WTC11 (cell line): Measurements from ENCODE around the gene CATSPERB. TPM values are rescaled to one million over a fixed set of nuclear protein-coding genes. Genes with fewer than 3 reads are reported as not detected.

Source experiments
- ATAC-seq: fragments of 200-7000 bp; cut with Tn5 transposase; 2 replicates; pipeline ENCODE4 v1.10.0; 2021; ENCODE audit warnings: mild to moderate bottlenecking, moderate library complexity
- CTCF ChIA-PET: fragments of 300-600 bp; sonication (Branson Sonifier 250); formaldehyde crosslinking; loops from one replicate; lab custom pipeline; 2021; ENCODE audit warnings: antibody characterized with exemption; lab: Charles Lee
- POLR2A ChIA-PET: fragments of 350-600 bp; sonication (Branson Sonifier 250); formaldehyde crosslinking; loops from one replicate; lab custom pipeline; 2021; ENCODE audit warnings: antibody characterized with exemption; lab: Charles Lee
- DNase-seq: peaks from one replicate; pipeline ENCODE4 v3.0.0; 2021; ENCODE audit warnings: low spot score
- H3K27ac Mint-ChIP-seq: 2 replicates; pipeline ENCODE4 v1.8.0; 2021; ENCODE audit warnings: mixed read lengths
- H3K27me3 Mint-ChIP-seq: 2 replicates; pipeline ENCODE4 v1.8.0; 2021; ENCODE audit warnings: low read depth, mild to moderate bottlenecking, moderate library complexity, mixed read lengths
- H3K36me3 Mint-ChIP-seq: 2 replicates; pipeline ENCODE4 v1.8.0; 2021; ENCODE audit warnings: mixed read lengths
- H3K4me1 Mint-ChIP-seq: 2 replicates; pipeline ENCODE4 v1.8.0; 2022; ENCODE audit warnings: mixed read lengths
- H3K4me3 Mint-ChIP-seq: 2 replicates; pipeline ENCODE4 v1.8.0; 2021; ENCODE audit warnings: mild to moderate bottlenecking, moderate library complexity, mixed read lengths
- H3K9me3 Mint-ChIP-seq: 2 replicates; pipeline ENCODE4 v1.8.0; 2021; ENCODE audit warnings: mixed read lengths
- ATF1 ChIP-seq: sonication (generic); formaldehyde crosslinking; IDR thresholded peaks from 2 replicates; pipeline ENCODE4 v1.8.1; 2023; ENCODE audit warnings: mild to moderate bottlenecking, moderate library complexity, missing genetic modification reagents
- ETV6 ChIP-seq: sonication (generic); formaldehyde crosslinking; IDR thresholded peaks from 2 replicates; pipeline ENCODE4 v1.8.1; 2022; ENCODE audit warnings: mild to moderate bottlenecking, missing genetic modification reagents
- FOXK1 ChIP-seq: sonication (generic); formaldehyde crosslinking; IDR thresholded peaks from 2 replicates; pipeline ENCODE4 v1.8.0; 2022; ENCODE audit warnings: mild to moderate bottlenecking, moderate library complexity, missing genetic modification reagents
- NFE2L1 ChIP-seq: sonication (generic); formaldehyde crosslinking; IDR thresholded peaks from 2 replicates; pipeline ENCODE4 v1.8.1; 2023; ENCODE audit warnings: missing genetic modification reagents
- NFYB ChIP-seq: sonication (generic); formaldehyde crosslinking; conservative IDR thresholded peaks from 2 replicates; pipeline ENCODE4 v1.8.0; 2022; ENCODE audit warnings: low read depth, missing genetic modification reagents
- NR3C1 ChIP-seq: sonication (generic); formaldehyde crosslinking; conservative IDR thresholded peaks from 2 replicates; pipeline ENCODE4 v1.8.1; 2023; ENCODE audit warnings: low read depth, mild to moderate bottlenecking, missing genetic modification reagents
- RELA ChIP-seq: sonication (generic); formaldehyde crosslinking; IDR thresholded peaks from 2 replicates; pipeline ENCODE4 v1.8.1; 2022; ENCODE audit warnings: missing genetic modification reagents, mild to moderate bottlenecking, borderline replicate concordance
- SMAD3 ChIP-seq: sonication (generic); formaldehyde crosslinking; IDR thresholded peaks from 2 replicates; pipeline ENCODE4 v1.8.0; 2022; ENCODE audit warnings: missing genetic modification reagents, mild to moderate bottlenecking, borderline replicate concordance
- SP1 ChIP-seq: sonication (generic); formaldehyde crosslinking; conservative IDR thresholded peaks from 2 replicates; pipeline ENCODE4 v1.8.1; 2022; ENCODE audit warnings: missing genetic modification reagents
- ZNF121 ChIP-seq: sonication (generic); formaldehyde crosslinking; IDR thresholded peaks from 2 replicates; pipeline ENCODE4 v1.8.0; 2023; ENCODE audit warnings: missing genetic modification reagents
- ZNF138 ChIP-seq: sonication (generic); formaldehyde crosslinking; conservative IDR thresholded peaks from 2 replicates; pipeline ENCODE4 v1.8.1; 2022; ENCODE audit warnings: mild to moderate bottlenecking, moderate library complexity, missing genetic modification reagents
- ZNF263 ChIP-seq: sonication (generic); formaldehyde crosslinking; IDR thresholded peaks from 2 replicates; pipeline ENCODE4 v1.8.1; 2022; ENCODE audit warnings: low read depth, mild to moderate bottlenecking, moderate library complexity, missing genetic modification reagents
- ZNF396 ChIP-seq: fragments of 250-450 bp; sonication (Bioruptor Pico); IDR thresholded peaks from 2 replicates; pipeline ENCODE4 v1.8.0; 2021; ENCODE audit warnings: mild to moderate bottlenecking, moderate library complexity, borderline replicate concordance
- total RNA-seq: library from RNA; stranded (reverse); gene quantifications from 3 replicates; pipeline ENCODE4 v1.2.3, GENCODE V29; 2021
- TF ChIP-seq, protein P1 (sequence below): sonication (generic); formaldehyde crosslinking; IDR thresholded peaks from 2 replicates; pipeline ENCODE4 v1.8.1; 2023; ENCODE audit warnings: mild to moderate bottlenecking, missing genetic modification reagents
- TF ChIP-seq, protein P2 (sequence below): sonication (generic); formaldehyde crosslinking; IDR thresholded peaks from 2 replicates; pipeline ENCODE4 v1.8.1; 2023; ENCODE audit warnings: mild to moderate bottlenecking, missing genetic modification reagents, moderate library complexity
- TF ChIP-seq, protein P3 (sequence below): fragments of 250-450 bp; sonication (Bioruptor Pico); IDR thresholded peaks from 2 replicates; pipeline ENCODE4 v2.1.2; 2022; ENCODE audit warnings: mild to moderate bottlenecking, moderate library complexity
- TF ChIP-seq, protein P4 (sequence below): sonication (generic); formaldehyde crosslinking; IDR thresholded peaks from 2 replicates; pipeline ENCODE4 v1.8.1; 2022; ENCODE audit warnings: low read depth, missing genetic modification reagents, borderline replicate concordance
- TF ChIP-seq, protein P5 (sequence below): sonication (generic); formaldehyde crosslinking; conservative IDR thresholded peaks from 2 replicates; pipeline ENCODE4 v1.8.1; 2023; ENCODE audit warnings: mild to moderate bottlenecking, low read depth, missing genetic modification reagents, moderate library complexity
- TF ChIP-seq, protein P6 (sequence below): sonication (generic); formaldehyde crosslinking; IDR thresholded peaks from 2 replicates; pipeline ENCODE4 v1.8.0; 2022; ENCODE audit warnings: mild to moderate bottlenecking, missing genetic modification reagents
- TF ChIP-seq, protein P7 (sequence below): fragments of 250-450 bp; sonication (Bioruptor Pico); IDR thresholded peaks from 2 replicates; pipeline ENCODE4 v1.9.0; 2021; ENCODE audit warnings: mild to moderate bottlenecking

The CATSPERB gene
- total RNA-seq, 1 experiment from 2014 or later, result 0.11 TPM

DNA sequence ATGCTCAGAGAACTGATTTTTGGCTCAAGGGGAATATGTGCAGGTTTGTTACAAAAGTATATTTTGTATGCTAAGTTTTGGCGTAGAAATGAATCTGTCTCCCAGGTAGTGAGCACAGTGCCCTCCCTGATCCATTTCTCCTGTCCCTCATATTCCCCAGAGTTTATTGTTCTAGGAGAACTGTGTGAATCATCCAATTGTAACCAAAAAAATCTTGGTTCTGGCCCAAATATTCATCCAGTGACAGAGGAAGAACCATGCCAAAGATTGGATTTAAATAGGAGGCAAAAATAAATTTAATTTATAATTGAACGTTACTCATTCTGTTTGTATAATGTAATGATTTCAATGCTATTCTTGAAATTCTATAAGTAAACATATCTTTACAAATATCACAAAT is 4.8 kb downstream of the CATSPERB start (continued):
- TF ChIP-seq, protein P1, sequence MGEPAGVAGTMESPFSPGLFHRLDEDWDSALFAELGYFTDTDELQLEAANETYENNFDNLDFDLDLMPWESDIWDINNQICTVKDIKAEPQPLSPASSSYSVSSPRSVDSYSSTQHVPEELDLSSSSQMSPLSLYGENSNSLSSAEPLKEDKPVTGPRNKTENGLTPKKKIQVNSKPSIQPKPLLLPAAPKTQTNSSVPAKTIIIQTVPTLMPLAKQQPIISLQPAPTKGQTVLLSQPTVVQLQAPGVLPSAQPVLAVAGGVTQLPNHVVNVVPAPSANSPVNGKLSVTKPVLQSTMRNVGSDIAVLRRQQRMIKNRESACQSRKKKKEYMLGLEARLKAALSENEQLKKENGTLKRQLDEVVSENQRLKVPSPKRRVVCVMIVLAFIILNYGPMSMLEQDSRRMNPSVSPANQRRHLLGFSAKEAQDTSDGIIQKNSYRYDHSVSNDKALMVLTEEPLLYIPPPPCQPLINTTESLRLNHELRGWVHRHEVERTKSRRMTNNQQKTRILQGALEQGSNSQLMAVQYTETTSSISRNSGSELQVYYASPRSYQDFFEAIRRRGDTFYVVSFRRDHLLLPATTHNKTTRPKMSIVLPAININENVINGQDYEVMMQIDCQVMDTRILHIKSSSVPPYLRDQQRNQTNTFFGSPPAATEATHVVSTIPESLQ (CRISPR knock-in tag), result no peak
- TF ChIP-seq NFYB (CRISPR knock-in tag), result no peak
- no peak for TF ChIP-seq ATF1 (CRISPR knock-in tag)
- TF ChIP-seq, protein P2, sequence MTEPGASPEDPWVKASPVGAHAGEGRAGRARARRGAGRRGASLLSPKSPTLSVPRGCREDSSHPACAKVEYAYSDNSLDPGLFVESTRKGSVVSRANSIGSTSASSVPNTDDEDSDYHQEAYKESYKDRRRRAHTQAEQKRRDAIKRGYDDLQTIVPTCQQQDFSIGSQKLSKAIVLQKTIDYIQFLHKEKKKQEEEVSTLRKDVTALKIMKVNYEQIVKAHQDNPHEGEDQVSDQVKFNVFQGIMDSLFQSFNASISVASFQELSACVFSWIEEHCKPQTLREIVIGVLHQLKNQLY, result no peak
- no peak for TF ChIP-seq ZNF396
- TF ChIP-seq RELA (CRISPR knock-in tag), result no peak
- TF ChIP-seq, protein P3, sequence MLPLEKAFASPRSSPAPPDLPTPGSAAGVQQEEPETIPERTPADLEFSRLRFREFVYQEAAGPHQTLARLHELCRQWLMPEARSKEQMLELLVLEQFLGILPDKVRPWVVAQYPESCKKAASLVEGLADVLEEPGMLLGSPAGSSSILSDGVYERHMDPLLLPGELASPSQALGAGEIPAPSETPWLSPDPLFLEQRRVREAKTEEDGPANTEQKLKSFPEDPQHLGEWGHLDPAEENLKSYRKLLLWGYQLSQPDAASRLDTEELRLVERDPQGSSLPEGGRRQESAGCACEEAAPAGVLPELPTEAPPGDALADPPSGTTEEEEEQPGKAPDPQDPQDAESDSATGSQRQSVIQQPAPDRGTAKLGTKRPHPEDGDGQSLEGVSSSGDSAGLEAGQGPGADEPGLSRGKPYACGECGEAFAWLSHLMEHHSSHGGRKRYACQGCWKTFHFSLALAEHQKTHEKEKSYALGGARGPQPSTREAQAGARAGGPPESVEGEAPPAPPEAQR (CRISPR knock-in tag), result no peak
- no peak for TF ChIP-seq SP1 (CRISPR knock-in tag)
- TF ChIP-seq ETV6 (CRISPR knock-in tag), result no peak
- no peak for TF ChIP-seq ZNF263 (CRISPR knock-in tag)
- no peak for TF ChIP-seq ZNF138 (CRISPR knock-in tag)
- TF ChIP-seq, protein P4, sequence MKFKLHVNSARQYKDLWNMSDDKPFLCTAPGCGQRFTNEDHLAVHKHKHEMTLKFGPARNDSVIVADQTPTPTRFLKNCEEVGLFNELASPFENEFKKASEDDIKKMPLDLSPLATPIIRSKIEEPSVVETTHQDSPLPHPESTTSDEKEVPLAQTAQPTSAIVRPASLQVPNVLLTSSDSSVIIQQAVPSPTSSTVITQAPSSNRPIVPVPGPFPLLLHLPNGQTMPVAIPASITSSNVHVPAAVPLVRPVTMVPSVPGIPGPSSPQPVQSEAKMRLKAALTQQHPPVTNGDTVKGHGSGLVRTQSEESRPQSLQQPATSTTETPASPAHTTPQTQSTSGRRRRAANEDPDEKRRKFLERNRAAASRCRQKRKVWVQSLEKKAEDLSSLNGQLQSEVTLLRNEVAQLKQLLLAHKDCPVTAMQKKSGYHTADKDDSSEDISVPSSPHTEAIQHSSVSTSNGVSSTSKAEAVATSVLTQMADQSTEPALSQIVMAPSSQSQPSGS (CRISPR knock-in tag), result no peak
- no peak for TF ChIP-seq NR3C1 (CRISPR knock-in tag)

DNA sequence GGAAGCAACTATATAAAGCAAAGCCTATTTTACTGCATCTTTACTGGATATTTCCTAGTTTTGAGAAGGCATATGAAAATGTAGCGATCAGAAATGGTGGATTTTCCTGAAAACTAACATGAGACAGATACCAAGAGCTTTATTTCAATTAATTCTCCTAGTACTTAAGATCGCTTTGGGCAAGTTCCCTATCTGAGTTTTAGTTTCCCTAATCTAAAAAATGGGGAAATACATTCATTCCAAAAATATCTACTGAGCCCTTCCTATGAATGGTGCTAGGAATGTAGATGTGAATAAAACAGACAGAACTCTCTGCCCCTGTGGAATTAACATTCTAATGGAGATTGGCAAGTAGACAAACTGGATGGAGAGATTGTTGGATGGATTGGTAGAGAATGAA is 8.4 kb downstream of the CATSPERB start:
- H3K4me1 Mint-ChIP-seq, result no peaks in the 10 kb centered on the region
- H3K4me3 Mint-ChIP-seq, result no peak overlapping the region
- H3K9me3 Mint-ChIP-seq, result no peaks in the 10 kb centered on the region
- TF ChIP-seq NFE2L1 (no peak), SP1 (CRISPR knock-in tag) (no peak), ZNF121 (CRISPR knock-in tag) (no peak)
- TF ChIP-seq, protein P5, sequence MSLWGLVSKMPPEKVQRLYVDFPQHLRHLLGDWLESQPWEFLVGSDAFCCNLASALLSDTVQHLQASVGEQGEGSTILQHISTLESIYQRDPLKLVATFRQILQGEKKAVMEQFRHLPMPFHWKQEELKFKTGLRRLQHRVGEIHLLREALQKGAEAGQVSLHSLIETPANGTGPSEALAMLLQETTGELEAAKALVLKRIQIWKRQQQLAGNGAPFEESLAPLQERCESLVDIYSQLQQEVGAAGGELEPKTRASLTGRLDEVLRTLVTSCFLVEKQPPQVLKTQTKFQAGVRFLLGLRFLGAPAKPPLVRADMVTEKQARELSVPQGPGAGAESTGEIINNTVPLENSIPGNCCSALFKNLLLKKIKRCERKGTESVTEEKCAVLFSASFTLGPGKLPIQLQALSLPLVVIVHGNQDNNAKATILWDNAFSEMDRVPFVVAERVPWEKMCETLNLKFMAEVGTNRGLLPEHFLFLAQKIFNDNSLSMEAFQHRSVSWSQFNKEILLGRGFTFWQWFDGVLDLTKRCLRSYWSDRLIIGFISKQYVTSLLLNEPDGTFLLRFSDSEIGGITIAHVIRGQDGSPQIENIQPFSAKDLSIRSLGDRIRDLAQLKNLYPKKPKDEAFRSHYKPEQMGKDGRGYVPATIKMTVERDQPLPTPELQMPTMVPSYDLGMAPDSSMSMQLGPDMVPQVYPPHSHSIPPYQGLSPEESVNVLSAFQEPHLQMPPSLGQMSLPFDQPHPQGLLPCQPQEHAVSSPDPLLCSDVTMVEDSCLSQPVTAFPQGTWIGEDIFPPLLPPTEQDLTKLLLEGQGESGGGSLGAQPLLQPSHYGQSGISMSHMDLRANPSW (CRISPR knock-in tag), result no peak
- no peak overlapping the region for H3K27ac Mint-ChIP-seq
- ChIA-PET POLR2A (no interaction called here), CTCF (no interaction called here)
- no peak for DNase-seq
- no peaks in the 10 kb centered on the region for H3K27me3 Mint-ChIP-seq
- no peaks in the 10 kb centered on the region for H3K36me3 Mint-ChIP-seq
- ATAC-seq, result no peak

DNA sequence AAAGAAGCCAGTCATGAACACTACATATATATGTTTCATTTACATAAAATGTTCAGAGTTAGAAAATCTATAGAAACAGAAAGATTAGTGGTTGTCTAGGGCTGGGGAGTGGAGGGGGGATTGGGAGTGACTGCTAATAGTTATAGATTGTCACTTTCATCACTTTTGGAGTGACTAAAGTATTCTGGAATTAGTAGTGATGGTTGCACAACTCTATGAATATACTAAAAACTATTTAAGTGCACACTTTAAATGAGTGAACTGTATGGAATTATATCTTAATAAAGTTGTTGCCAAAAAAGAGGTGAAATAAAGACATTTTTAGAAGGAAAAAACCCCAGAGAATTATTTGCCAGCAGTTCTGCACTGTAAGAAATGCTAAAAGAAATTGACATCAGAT is 9.5 kb downstream of the CATSPERB start:
- no peak for ATAC-seq
- Mint-ChIP-seq H3K4me3 (no peak overlapping the region), H3K36me3 (no peaks in the 10 kb centered on the region), H3K27me3 (no peaks in the 10 kb centered on the region), H3K27ac (no peak overlapping the region), H3K4me1 (no peaks in the 10 kb centered on the region), H3K9me3 (no peaks in the 10 kb centered on the region)
- ChIA-PET POLR2A (interaction anchor here (0.6 kb wide), 1 partner anchor 103 kb away, joined by 9 read pairs; no protein-coding TSS in a partner anchor), CTCF (no interaction called here)
- TF ChIP-seq SMAD3 (CRISPR knock-in tag) (no peak), FOXK1 (CRISPR knock-in tag) (no peak)
- TF ChIP-seq, protein P6, sequence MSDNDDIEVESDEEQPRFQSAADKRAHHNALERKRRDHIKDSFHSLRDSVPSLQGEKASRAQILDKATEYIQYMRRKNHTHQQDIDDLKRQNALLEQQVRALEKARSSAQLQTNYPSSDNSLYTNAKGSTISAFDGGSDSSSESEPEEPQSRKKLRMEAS (CRISPR knock-in tag), result no peak
- TF ChIP-seq, protein P7, sequence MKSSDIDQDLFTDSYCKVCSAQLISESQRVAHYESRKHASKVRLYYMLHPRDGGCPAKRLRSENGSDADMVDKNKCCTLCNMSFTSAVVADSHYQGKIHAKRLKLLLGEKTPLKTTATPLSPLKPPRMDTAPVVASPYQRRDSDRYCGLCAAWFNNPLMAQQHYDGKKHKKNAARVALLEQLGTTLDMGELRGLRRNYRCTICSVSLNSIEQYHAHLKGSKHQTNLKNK, result no peak
- no peak for DNase-seq
